ENCODE data around the gene RNF38. TPM values are rescaled to one million over a fixed set of nuclear protein-coding genes. Genes with fewer than 3 reads are reported as not detected.

RNF38 gene
- total RNA-seq, 1 donor from 2014 or later: 39.6 TPM

DNA sequence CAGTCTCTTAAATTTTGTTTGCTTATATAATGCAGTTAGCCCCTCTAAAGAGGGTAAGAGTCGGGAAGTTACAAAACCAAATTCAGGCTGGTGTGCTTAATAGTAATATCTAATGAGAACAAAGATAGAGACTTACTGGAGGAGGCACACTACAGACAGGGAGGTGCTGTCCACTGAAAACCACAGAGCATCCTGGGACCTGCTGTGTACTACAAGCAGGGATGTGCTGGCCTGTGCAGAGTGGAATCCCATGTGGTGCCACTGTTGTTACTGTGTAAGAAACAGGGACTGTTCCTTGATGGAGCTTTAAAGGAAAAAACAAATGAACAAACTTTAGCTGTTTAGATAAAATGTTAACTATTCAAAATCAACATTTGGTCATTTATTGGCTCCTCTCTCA, 42.4 kb downstream of the RNF38 start:
- TF ChIP-seq, protein P1, sequence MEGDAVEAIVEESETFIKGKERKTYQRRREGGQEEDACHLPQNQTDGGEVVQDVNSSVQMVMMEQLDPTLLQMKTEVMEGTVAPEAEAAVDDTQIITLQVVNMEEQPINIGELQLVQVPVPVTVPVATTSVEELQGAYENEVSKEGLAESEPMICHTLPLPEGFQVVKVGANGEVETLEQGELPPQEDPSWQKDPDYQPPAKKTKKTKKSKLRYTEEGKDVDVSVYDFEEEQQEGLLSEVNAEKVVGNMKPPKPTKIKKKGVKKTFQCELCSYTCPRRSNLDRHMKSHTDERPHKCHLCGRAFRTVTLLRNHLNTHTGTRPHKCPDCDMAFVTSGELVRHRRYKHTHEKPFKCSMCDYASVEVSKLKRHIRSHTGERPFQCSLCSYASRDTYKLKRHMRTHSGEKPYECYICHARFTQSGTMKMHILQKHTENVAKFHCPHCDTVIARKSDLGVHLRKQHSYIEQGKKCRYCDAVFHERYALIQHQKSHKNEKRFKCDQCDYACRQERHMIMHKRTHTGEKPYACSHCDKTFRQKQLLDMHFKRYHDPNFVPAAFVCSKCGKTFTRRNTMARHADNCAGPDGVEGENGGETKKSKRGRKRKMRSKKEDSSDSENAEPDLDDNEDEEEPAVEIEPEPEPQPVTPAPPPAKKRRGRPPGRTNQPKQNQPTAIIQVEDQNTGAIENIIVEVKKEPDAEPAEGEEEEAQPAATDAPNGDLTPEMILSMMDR (IDR thresholded peaks at IDR 0.05; ENCODE audit: insufficient read depth, low read depth, low read length): no peak
- TF ChIP-seq EZH2 (IDR thresholded peaks at IDR 0.05; ENCODE audit: insufficient read depth, low read length): no peak
- Histone ChIP-seq H3K9ac (ENCODE audit: low read length) (no peak overlapping the region), H3K4me2 (ENCODE audit: low read length) (no peak overlapping the region), H3K9me3 (ENCODE audit: insufficient read depth, low read depth, low read length) (no peaks in the 10 kb centered on the region), H3K27me3 (ENCODE audit: insufficient read depth, low read length) (no peaks in the 10 kb centered on the region), H3K79me2 (ENCODE audit: insufficient read depth, low read length) (no peaks in the 10 kb centered on the region), H3K4me3 (ENCODE audit: insufficient read depth, low read depth, low read length) (no peak overlapping the region), H2AFZ (ENCODE audit: low read depth, low read length) (no peak overlapping the region), H3K4me1 (ENCODE audit: insufficient read depth, low read length) (no peaks in the 10 kb centered on the region), H3K27ac (ENCODE audit: low read depth, low read length) (no peak overlapping the region), H4K20me1 (ENCODE audit: insufficient read depth, low read length) (no peaks in the 10 kb centered on the region), H3K36me3 (ENCODE audit: insufficient read depth, low read length) (peaks cover 16% of the 10 kb centered on the region)
- H3K4me3 Mint-ChIP-seq (ENCODE audit: unreplicated experiment): no peak overlapping the region
- peaks cover 13% of the 10 kb centered on the region for H3K36me3 Mint-ChIP-seq (ENCODE audit: low read depth, unreplicated experiment)
- no peaks in the 10 kb centered on the region for H3K9me3 Mint-ChIP-seq (ENCODE audit: unreplicated experiment)
- H3K4me1 Mint-ChIP-seq (ENCODE audit: low read depth, unreplicated experiment): peaks cover 3% of the 10 kb centered on the region
- no peak overlapping the region for H3K27ac Mint-ChIP-seq (ENCODE audit: unreplicated experiment)
- H3K27me3 Mint-ChIP-seq (ENCODE audit: low read depth, unreplicated experiment): no peaks in the 10 kb centered on the region
- FAIRE-seq (no peak), DNase-seq (ENCODE audit: low read depth) (no peak)

DNA sequence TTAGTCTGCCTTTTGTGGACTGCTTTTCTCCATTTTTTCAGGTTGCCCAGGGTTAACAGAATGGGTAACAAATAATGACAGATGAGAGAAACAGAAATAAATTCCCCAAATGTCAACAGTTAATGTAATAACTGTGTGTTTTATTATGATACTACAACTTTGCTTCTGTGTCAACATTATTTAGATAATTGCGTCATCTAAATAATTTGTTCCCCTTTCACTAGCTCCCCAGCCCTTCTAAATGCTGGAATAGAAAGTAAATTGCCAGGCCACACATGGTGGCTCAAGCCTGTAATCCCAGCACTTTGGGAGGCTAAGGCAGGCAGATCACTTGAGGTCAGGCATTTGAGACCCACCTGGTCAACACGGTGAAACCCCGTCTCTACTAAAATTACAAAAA, 53.5 kb downstream of the RNF38 start:
- H2AFZ ChIP-seq (ENCODE audit: low read depth, low read length): no peak overlapping the region
- H3K27ac ChIP-seq (ENCODE audit: low read depth, low read length): no peak overlapping the region
- peaks cover 63% of the 10 kb centered on the region for H3K36me3 ChIP-seq (ENCODE audit: insufficient read depth, low read length)
- Mint-ChIP-seq H3K9me3 (ENCODE audit: unreplicated experiment) (no peaks in the 10 kb centered on the region), H3K4me1 (ENCODE audit: low read depth, unreplicated experiment) (no peaks in the 10 kb centered on the region), H3K4me3 (ENCODE audit: unreplicated experiment) (no peak overlapping the region), H3K27me3 (ENCODE audit: low read depth, unreplicated experiment) (no peaks in the 10 kb centered on the region), H3K27ac (ENCODE audit: unreplicated experiment) (no peak overlapping the region), H3K36me3 (ENCODE audit: low read depth, unreplicated experiment) (peaks cover 20% of the 10 kb centered on the region)
- H3K9ac ChIP-seq (ENCODE audit: low read length): no peak overlapping the region
- peaks cover 1% of the 10 kb centered on the region for H4K20me1 ChIP-seq (ENCODE audit: insufficient read depth, low read length)
- DNase-seq (ENCODE audit: low read depth) (no peak), FAIRE-seq (no peak)
- no peak for TF ChIP-seq EZH2 (IDR thresholded peaks at IDR 0.05; ENCODE audit: insufficient read depth, low read length)
- TF ChIP-seq, protein P1 (IDR thresholded peaks at IDR 0.05; ENCODE audit: insufficient read depth, low read depth, low read length): no peak
- no peaks in the 10 kb centered on the region for H3K9me3 ChIP-seq (ENCODE audit: insufficient read depth, low read depth, low read length)
- H3K4me1 ChIP-seq (ENCODE audit: insufficient read depth, low read length): no peaks in the 10 kb centered on the region
- no peaks in the 10 kb centered on the region for H3K79me2 ChIP-seq (ENCODE audit: insufficient read depth, low read length)
- no peaks in the 10 kb centered on the region for H3K27me3 ChIP-seq (ENCODE audit: insufficient read depth, low read length)
- H3K4me3 ChIP-seq (ENCODE audit: insufficient read depth, low read depth, low read length): no peak overlapping the region
- no peak overlapping the region for H3K4me2 ChIP-seq (ENCODE audit: low read length)

DNA sequence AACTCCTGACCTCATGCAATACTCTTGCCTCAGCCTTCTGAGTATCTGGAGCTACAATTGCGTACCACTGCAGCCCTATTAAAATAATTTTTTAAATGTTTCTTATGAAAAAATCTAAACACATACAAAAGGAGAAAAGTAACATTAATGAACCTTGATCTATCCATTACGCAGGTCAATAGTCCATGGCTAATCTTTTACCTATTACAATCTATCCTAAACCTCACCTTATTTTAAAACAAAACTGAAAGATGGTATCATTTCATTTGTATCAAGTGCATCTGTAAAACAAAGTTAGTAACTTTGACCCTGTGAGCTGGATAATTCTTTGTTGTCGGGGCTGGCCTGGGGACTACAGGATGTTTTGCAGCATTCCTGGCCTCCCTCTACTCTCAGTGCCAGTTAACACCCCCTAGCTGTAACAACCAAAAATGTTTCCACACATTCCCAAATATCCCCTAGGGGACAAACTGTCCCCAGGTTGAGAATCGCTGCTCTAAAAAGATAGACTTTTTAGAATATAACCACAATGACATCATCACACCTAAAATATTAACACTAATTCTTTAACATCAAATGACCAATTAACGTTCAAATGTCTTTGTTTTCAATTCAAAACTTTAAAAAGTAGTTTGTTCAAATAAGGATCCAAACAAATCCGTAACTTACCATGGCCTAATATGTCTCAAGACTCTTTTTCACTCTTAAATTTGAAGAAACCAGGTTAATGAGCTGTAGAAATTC, 54.8 kb downstream of the RNF38 start:
- Histone ChIP-seq H3K9me3 (ENCODE audit: insufficient read depth, low read depth, low read length) (no peaks in the 10 kb centered on the region), H3K36me3 (ENCODE audit: insufficient read depth, low read length) (peaks cover 50% of the 10 kb centered on the region), H3K4me3 (ENCODE audit: insufficient read depth, low read depth, low read length) (no peak overlapping the region), H3K27ac (ENCODE audit: low read depth, low read length) (no peak overlapping the region), H3K4me1 (ENCODE audit: insufficient read depth, low read length) (no peaks in the 10 kb centered on the region), H3K79me2 (ENCODE audit: insufficient read depth, low read length) (no peaks in the 10 kb centered on the region), H3K4me2 (ENCODE audit: low read length) (no peak overlapping the region), H3K9ac (ENCODE audit: low read length) (no peak overlapping the region), H4K20me1 (ENCODE audit: insufficient read depth, low read length) (no peaks in the 10 kb centered on the region), H2AFZ (ENCODE audit: low read depth, low read length) (no peak overlapping the region), H3K27me3 (ENCODE audit: insufficient read depth, low read length) (no peaks in the 10 kb centered on the region)
- FAIRE-seq: peak; percentile 47
- Mint-ChIP-seq H3K27me3 (ENCODE audit: low read depth, unreplicated experiment) (no peaks in the 10 kb centered on the region), H3K4me3 (ENCODE audit: unreplicated experiment) (no peak overlapping the region), H3K27ac (ENCODE audit: unreplicated experiment) (no peak overlapping the region), H3K9me3 (ENCODE audit: unreplicated experiment) (no peaks in the 10 kb centered on the region), H3K36me3 (ENCODE audit: low read depth, unreplicated experiment) (peaks cover 24% of the 10 kb centered on the region), H3K4me1 (ENCODE audit: low read depth, unreplicated experiment) (no peaks in the 10 kb centered on the region)
- no peak for DNase-seq (ENCODE audit: low read depth)
- TF ChIP-seq, protein P1 (IDR thresholded peaks at IDR 0.05; ENCODE audit: insufficient read depth, low read depth, low read length): no peak
- TF ChIP-seq EZH2 (IDR thresholded peaks at IDR 0.05; ENCODE audit: insufficient read depth, low read length): no peak
